ENCODE data around the gene DET1.

The DET1 gene

DNA sequence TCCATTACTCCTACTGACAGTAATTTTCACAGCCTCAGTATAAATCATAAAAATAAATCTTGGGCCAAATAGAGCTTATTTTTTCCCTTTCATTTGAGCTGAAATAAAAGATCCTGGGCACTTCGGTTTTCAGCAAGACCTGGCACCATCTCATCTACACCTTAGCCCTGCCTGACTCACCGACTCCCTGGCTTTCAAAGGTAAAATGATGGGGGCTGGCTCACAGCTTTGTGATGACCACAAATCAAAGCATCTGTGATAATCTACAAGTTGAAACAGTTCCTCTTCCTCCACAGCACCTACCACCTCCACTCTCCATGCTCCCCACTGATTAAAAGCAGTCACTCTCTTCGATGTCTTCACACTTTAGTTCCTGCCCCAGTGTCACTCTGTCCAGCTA lies 27.6 kb downstream of the DET1 start:
- Histone ChIP-seq H3K9me3 (ENCODE audit: control insufficient read depth, low read length) (no peaks in the 10 kb centered on the region), H4K91ac (ENCODE audit: low read length) (no peak overlapping the region), H3K9ac (ENCODE audit: low read length) (no peak overlapping the region), H2BK15ac (ENCODE audit: low read depth, poor library complexity, severe bottlenecking) (no peak overlapping the region), H2BK12ac (ENCODE audit: low read length in 2 of 2) (no peak overlapping the region), H3K14ac (ENCODE audit: low read length in 2 of 2) (no peak overlapping the region), H3K27me3 (ENCODE audit: control insufficient read depth in 1 of 2, insufficient read depth in 1 of 2, low read length in 2 of 2) (no peaks in the 10 kb centered on the region), H3K4me3 (ENCODE audit: insufficient read depth in 1 of 2, low read depth in 1 of 2, low read length in 2 of 2) (no peak overlapping the region), H3K36me3 (ENCODE audit: control insufficient read depth in 1 of 2, insufficient read depth in 2 of 2, low read depth in 1 of 2, low read length in 2 of 2) (peaks cover under 1 to 9% of the 10 kb centered on the region in 2 experiments), H3K79me1 (replicated peaks; ENCODE audit: low read length, poor library complexity, severe bottlenecking) (no peaks in the 10 kb centered on the region), H3K4me1 (ENCODE audit: control insufficient read depth, insufficient read depth, low read depth, low read length) (no peaks in the 10 kb centered on the region), H3K4me2 (ENCODE audit: low read length, poor library complexity, severe bottlenecking) (no peak overlapping the region), H3K23ac (ENCODE audit: low read length in 2 of 2) (no peak overlapping the region), H2AK5ac (ENCODE audit: low read length, severe bottlenecking) (no peak overlapping the region), H2BK5ac (ENCODE audit: low read depth, low read length, poor library complexity, severe bottlenecking) (no peak overlapping the region), H3K18ac (ENCODE audit: low read depth in 1 of 2, low read length in 2 of 2) (no peak overlapping the region), H3K4ac (ENCODE audit: low read depth in 1 of 2, low read length in 2 of 2) (no peak overlapping the region), H2BK120ac (ENCODE audit: low read depth, low read length) (no peak overlapping the region), H4K8ac (ENCODE audit: low read length) (no peak overlapping the region), H3K27ac (ENCODE audit: low read length, poor library complexity, severe bottlenecking) (no peak overlapping the region), H2AFZ (ENCODE audit: low read depth, low read length) (no peak overlapping the region)
- WGBS: 92% methylated on average over 3 of the region's 3 CpGs
- no peak for DNase-seq

DNA sequence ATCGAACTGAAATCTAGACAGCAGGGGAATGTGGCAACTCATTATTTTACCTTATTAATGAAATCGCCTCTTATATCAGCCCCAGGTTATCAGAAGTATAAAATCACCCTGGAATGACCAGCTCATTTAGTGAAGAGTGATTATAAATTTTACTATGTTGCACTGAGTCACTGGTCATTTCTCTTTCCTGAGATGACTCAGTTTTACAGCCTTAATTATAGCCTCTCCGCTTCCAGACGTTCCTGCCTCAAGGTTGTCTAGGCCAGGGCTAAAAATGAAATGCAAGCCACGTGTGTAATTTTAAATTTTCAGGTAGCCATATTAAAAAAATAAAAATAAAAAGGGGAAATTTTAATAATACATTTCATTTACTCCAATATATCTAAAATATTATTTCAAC lies 33.3 kb downstream of the DET1 start:
- Histone ChIP-seq H3K4me2 (ENCODE audit: low read length, poor library complexity, severe bottlenecking) (no peak overlapping the region), H3K23ac (ENCODE audit: low read length in 2 of 2) (no peak overlapping the region), H2AFZ (ENCODE audit: low read depth, low read length) (no peak overlapping the region), H4K91ac (ENCODE audit: low read length) (no peak overlapping the region), H3K27ac (ENCODE audit: low read length, poor library complexity, severe bottlenecking) (no peak overlapping the region), H3K18ac (ENCODE audit: low read depth in 1 of 2, low read length in 2 of 2) (no peak overlapping the region), H2BK5ac (ENCODE audit: low read depth, low read length, poor library complexity, severe bottlenecking) (no peak overlapping the region), H2BK12ac (ENCODE audit: low read length in 2 of 2) (no peak overlapping the region), H3K79me1 (replicated peaks; ENCODE audit: low read length, poor library complexity, severe bottlenecking) (no peaks in the 10 kb centered on the region), H2BK120ac (ENCODE audit: low read depth, low read length) (no peak overlapping the region), H3K9ac (ENCODE audit: low read length) (no peak overlapping the region), H4K8ac (ENCODE audit: low read length) (no peak overlapping the region), H2AK5ac (ENCODE audit: low read length, severe bottlenecking) (no peak overlapping the region), H3K4ac (ENCODE audit: low read depth in 1 of 2, low read length in 2 of 2) (no peak overlapping the region), H2BK15ac (ENCODE audit: low read depth, poor library complexity, severe bottlenecking) (no peak overlapping the region), H3K14ac (ENCODE audit: low read length in 2 of 2) (no peak overlapping the region), H3K27me3 (ENCODE audit: control insufficient read depth in 1 of 2, insufficient read depth in 1 of 2, low read length in 2 of 2) (no peaks in the 10 kb centered on the region), H3K9me3 (ENCODE audit: control insufficient read depth, low read length) (no peaks in the 10 kb centered on the region), H3K4me1 (ENCODE audit: control insufficient read depth, insufficient read depth, low read depth, low read length) (no peaks in the 10 kb centered on the region), H3K4me3 (ENCODE audit: insufficient read depth in 1 of 2, low read depth in 1 of 2, low read length in 2 of 2) (no peak overlapping the region), H3K36me3 (ENCODE audit: control insufficient read depth in 1 of 2, insufficient read depth in 2 of 2, low read depth in 1 of 2, low read length in 2 of 2) (peaks cover 12 to 53% of the 10 kb centered on the region in 2 experiments)
- peak; percentile 67 for DNase-seq
- no CpG with 5 or more reads among the region's 5 CpGs for WGBS

DNA sequence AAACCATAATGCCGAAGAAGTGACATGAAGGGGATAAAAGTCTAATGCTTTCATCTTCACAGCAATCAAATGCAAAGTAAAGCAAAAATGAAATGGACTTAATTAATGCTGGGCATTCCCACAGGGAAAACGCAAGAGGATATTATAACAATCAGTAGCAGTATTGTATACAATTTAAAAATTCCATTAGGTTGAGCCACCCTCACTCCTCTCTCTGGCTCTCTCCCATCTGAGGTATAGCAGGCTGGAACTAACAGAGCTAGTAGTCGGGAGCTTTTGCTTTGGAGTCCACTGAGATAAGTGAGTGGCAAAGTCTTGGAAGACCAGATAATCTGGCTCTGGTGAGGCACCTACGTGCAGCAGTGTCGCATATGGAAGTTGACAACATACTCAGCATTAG lies 33.9 kb downstream of the DET1 start:
- H3K14ac ChIP-seq (ENCODE audit: low read length in 2 of 2): no peak overlapping the region
- H3K4me2 ChIP-seq (ENCODE audit: low read length, poor library complexity, severe bottlenecking): no peak overlapping the region
- H2BK5ac ChIP-seq (ENCODE audit: low read depth, low read length, poor library complexity, severe bottlenecking): no peak overlapping the region
- H3K4me3 ChIP-seq (ENCODE audit: insufficient read depth in 1 of 2, low read depth in 1 of 2, low read length in 2 of 2): no peak overlapping the region
- H4K91ac ChIP-seq (ENCODE audit: low read length): no peak overlapping the region
- no peak overlapping the region for H4K8ac ChIP-seq (ENCODE audit: low read length)
- WGBS: 52% methylated on average over 3 of the region's 5 CpGs
- no peak overlapping the region for H3K4ac ChIP-seq (ENCODE audit: low read depth in 1 of 2, low read length in 2 of 2)
- H2BK120ac ChIP-seq (ENCODE audit: low read depth, low read length): no peak overlapping the region
- peak overlapping the region in 1 of 2 experiments; percentile 43 for H3K18ac ChIP-seq (ENCODE audit: low read depth in 1 of 2, low read length in 2 of 2)
- no peak overlapping the region for H2BK12ac ChIP-seq (ENCODE audit: low read length in 2 of 2)
- H3K27ac ChIP-seq (ENCODE audit: low read length, poor library complexity, severe bottlenecking): no peak overlapping the region
- H3K36me3 ChIP-seq (ENCODE audit: control insufficient read depth in 1 of 2, insufficient read depth in 2 of 2, low read depth in 1 of 2, low read length in 2 of 2): peaks cover 12 to 57% of the 10 kb centered on the region in 2 experiments
- H2AK5ac ChIP-seq (ENCODE audit: low read length, severe bottlenecking): no peak overlapping the region
- no peaks in the 10 kb centered on the region for H3K27me3 ChIP-seq (ENCODE audit: control insufficient read depth in 1 of 2, insufficient read depth in 1 of 2, low read length in 2 of 2)
- no peaks in the 10 kb centered on the region for H3K4me1 ChIP-seq (ENCODE audit: control insufficient read depth, insufficient read depth, low read depth, low read length)
- no peak overlapping the region for H2AFZ ChIP-seq (ENCODE audit: low read depth, low read length)
- H2BK15ac ChIP-seq (ENCODE audit: low read depth, poor library complexity, severe bottlenecking): peak overlapping the region; percentile 67
- no peaks in the 10 kb centered on the region for H3K9me3 ChIP-seq (ENCODE audit: control insufficient read depth, low read length)
- H3K79me1 ChIP-seq (replicated peaks; ENCODE audit: low read length, poor library complexity, severe bottlenecking): no peaks in the 10 kb centered on the region
- DNase-seq: peak; percentile 61
- H3K9ac ChIP-seq (ENCODE audit: low read length): no peak overlapping the region
- H3K23ac ChIP-seq (ENCODE audit: low read length in 2 of 2): no peak overlapping the region

DNA sequence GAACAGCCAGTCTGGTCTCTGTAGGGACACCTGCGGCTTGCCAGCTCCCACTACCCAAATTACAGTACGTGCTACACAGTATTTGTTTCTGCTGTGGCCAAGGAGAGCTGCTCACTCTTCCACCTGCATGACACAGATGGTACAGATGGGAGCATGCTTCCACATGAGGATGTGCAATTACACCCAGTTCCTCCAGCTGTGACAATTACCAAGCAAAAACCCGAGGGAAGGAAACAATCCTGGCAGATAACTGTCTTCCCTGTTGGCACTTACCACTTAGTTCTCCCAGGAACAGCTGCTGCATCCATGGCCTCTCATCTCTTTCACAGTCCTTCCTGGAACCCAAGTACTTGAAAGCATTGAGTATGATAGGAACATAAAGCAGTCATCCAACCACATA lies 34.4 kb downstream of the DET1 start:
- 61% methylated on average over 3 of the region's 3 CpGs for WGBS
- Histone ChIP-seq H3K4me2 (ENCODE audit: low read length, poor library complexity, severe bottlenecking) (no peak overlapping the region), H3K27ac (ENCODE audit: low read length, poor library complexity, severe bottlenecking) (no peak overlapping the region), H2AK5ac (ENCODE audit: low read length, severe bottlenecking) (no peak overlapping the region), H2BK120ac (ENCODE audit: low read depth, low read length) (no peak overlapping the region), H3K23ac (ENCODE audit: low read length in 2 of 2) (no peak overlapping the region), H4K8ac (ENCODE audit: low read length) (no peak overlapping the region), H3K36me3 (ENCODE audit: control insufficient read depth in 1 of 2, insufficient read depth in 2 of 2, low read depth in 1 of 2, low read length in 2 of 2) (peaks cover 12 to 60% of the 10 kb centered on the region in 2 experiments), H4K91ac (ENCODE audit: low read length) (no peak overlapping the region), H2BK12ac (ENCODE audit: low read length in 2 of 2) (no peak overlapping the region), H2AFZ (ENCODE audit: low read depth, low read length) (no peak overlapping the region), H3K4me1 (ENCODE audit: control insufficient read depth, insufficient read depth, low read depth, low read length) (no peaks in the 10 kb centered on the region), H2BK15ac (ENCODE audit: low read depth, poor library complexity, severe bottlenecking) (no peak overlapping the region), H2BK5ac (ENCODE audit: low read depth, low read length, poor library complexity, severe bottlenecking) (no peak overlapping the region), H3K14ac (ENCODE audit: low read length in 2 of 2) (no peak overlapping the region), H3K4me3 (ENCODE audit: insufficient read depth in 1 of 2, low read depth in 1 of 2, low read length in 2 of 2) (no peak overlapping the region), H3K9me3 (ENCODE audit: control insufficient read depth, low read length) (no peaks in the 10 kb centered on the region), H3K27me3 (ENCODE audit: control insufficient read depth in 1 of 2, insufficient read depth in 1 of 2, low read length in 2 of 2) (no peaks in the 10 kb centered on the region), H3K4ac (ENCODE audit: low read depth in 1 of 2, low read length in 2 of 2) (no peak overlapping the region), H3K18ac (ENCODE audit: low read depth in 1 of 2, low read length in 2 of 2) (peak overlapping the region in 1 of 2 experiments; percentile 18), H3K79me1 (replicated peaks; ENCODE audit: low read length, poor library complexity, severe bottlenecking) (no peaks in the 10 kb centered on the region), H3K9ac (ENCODE audit: low read length) (no peak overlapping the region)
- DNase-seq: peak; percentile 26
